Lung (tissue), 12 donors: Measurements from ENCODE around the gene ROPN1B. TPM values are rescaled to one million over a fixed set of nuclear protein-coding genes. Genes with fewer than 3 reads are reported as not detected.

Experiments used
- ATAC-seq: fragments of 200-7000 bp; cut with Tn5 transposase; one replicate; pipeline ENCODE4 v1.9.1; 2020; ENCODE audit warnings: moderate number of reproducible peaks; ENCODE audit not compliant: insufficient read depth, low FRiP score
- DNase-seq, 3 donors: peaks; one replicate each; pipeline ENCODE4 v3.0.0-alpha.2; 2013 to 2017
- H3K27ac ChIP-seq, 2 donors: one replicate each; pipeline ENCODE4 v1.5.1; 2013; ENCODE audit warnings: mild to moderate bottlenecking in 2 of 2, moderate library complexity in 2 of 2, control low read depth in 1 of 2, inconsistent platforms in 1 of 2, low read depth in 1 of 2, low read length in 1 of 2
- H3K27me3 ChIP-seq, 3 donors: one replicate each; pipeline ENCODE4 v1.5.1; 2013; ENCODE audit warnings: low read length in 2 of 3; ENCODE audit not compliant: control insufficient read depth in 3 of 3, insufficient read depth in 3 of 3
- H3K36me3 ChIP-seq, 4 donors: one replicate each; pipeline ENCODE4 v1.5.1; 2013; ENCODE audit warnings: low read length in 4 of 4, mild to moderate bottlenecking in 1 of 4, moderate library complexity in 1 of 4; ENCODE audit not compliant: control insufficient read depth in 4 of 4, insufficient read depth in 4 of 4
- H3K4me1 ChIP-seq, 5 donors: one replicate each; pipeline ENCODE4 v1.5.1; 2013; ENCODE audit warnings: low read length in 5 of 5, mild to moderate bottlenecking in 2 of 5, moderate library complexity in 1 of 5; ENCODE audit not compliant: control insufficient read depth in 5 of 5, insufficient read depth in 5 of 5
- H3K4me3 ChIP-seq: one replicate; pipeline ENCODE4 v1.5.1; 2013; ENCODE audit warnings: mild to moderate bottlenecking, control low read depth, moderate library complexity
- H3K9ac ChIP-seq, 2 donors: one replicate each; pipeline ENCODE4 v1.5.1; 2013; ENCODE audit warnings: low read length in 2 of 2, control low read depth in 1 of 2; ENCODE audit not compliant: insufficient read depth in 1 of 2
- H3K9me3 ChIP-seq, 4 donors: one replicate each; pipeline ENCODE4 v1.5.1; 2013; ENCODE audit warnings: low read length in 3 of 4, mild to moderate bottlenecking in 1 of 4, moderate library complexity in 1 of 4; ENCODE audit not compliant: control insufficient read depth in 4 of 4, insufficient read depth in 3 of 4
- WGBS, 2 donors: extraction: QIAGEN DNeasy Blood & Tissue Kit; methylation state at CpG; one replicate each; pipeline ENCODE4 v1.1.7; 2013; 5-methylcytosine and 5-hydroxymethylcytosine counted together
- polyA plus RNA-seq, 2 donors: library from polyadenylated mRNA; stranded (reverse); fragments of 200-250 nt; gene quantifications; one replicate each; pipeline ENCODE4 v1.2.1, GENCODE V29; 2013
- total RNA-seq, 2 donors: library from RNA; depleted of rRNA in 1 of 2; stranded (reverse); fragments of >200 nt in 1 of 2; gene quantifications; one replicate each; pipeline ENCODE4 v1.2.1, GENCODE V29; 2014 to 2021
- TF ChIP-seq, protein P1 (sequence below): IDR thresholded peaks from 2 replicates; pipeline ENCODE4 v1.5.1; 2012; ENCODE audit warnings: mild to moderate bottlenecking; ENCODE audit errors: control extremely low read depth, extremely low read depth
- donor health status: control.
- donor health status: control.
- donor health status: Bipolar disorder and iron deficiency.
- donor health status: healthy.
- donor health status: DM: yes; HTN: yes; CAD: no.

The ROPN1B gene
- total and polyA plus RNA-seq, 4 donors: 0.14 to 0.67 (median 0.47) TPM

GRCh38 chr3:126022741-126023359, 53.9 kb downstream of the ROPN1B start:
- H3K4me1 ChIP-seq: no peaks in the 10 kb centered on the region
- H3K4me3 ChIP-seq: no peak overlapping the region
- H3K9me3 ChIP-seq: peaks cover 0 to 6% (median 0%) of the 10 kb centered on the region in 4 donors
- TF ChIP-seq, protein P1, sequence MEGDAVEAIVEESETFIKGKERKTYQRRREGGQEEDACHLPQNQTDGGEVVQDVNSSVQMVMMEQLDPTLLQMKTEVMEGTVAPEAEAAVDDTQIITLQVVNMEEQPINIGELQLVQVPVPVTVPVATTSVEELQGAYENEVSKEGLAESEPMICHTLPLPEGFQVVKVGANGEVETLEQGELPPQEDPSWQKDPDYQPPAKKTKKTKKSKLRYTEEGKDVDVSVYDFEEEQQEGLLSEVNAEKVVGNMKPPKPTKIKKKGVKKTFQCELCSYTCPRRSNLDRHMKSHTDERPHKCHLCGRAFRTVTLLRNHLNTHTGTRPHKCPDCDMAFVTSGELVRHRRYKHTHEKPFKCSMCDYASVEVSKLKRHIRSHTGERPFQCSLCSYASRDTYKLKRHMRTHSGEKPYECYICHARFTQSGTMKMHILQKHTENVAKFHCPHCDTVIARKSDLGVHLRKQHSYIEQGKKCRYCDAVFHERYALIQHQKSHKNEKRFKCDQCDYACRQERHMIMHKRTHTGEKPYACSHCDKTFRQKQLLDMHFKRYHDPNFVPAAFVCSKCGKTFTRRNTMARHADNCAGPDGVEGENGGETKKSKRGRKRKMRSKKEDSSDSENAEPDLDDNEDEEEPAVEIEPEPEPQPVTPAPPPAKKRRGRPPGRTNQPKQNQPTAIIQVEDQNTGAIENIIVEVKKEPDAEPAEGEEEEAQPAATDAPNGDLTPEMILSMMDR: no peak
- 85 to 88% methylated on average over 10 of the region's 10 CpGs for WGBS, 2 donors
- no peaks in the 10 kb centered on the region for H3K27me3 ChIP-seq
- DNase-seq (no peak), ATAC-seq (no peak)
- H3K9ac ChIP-seq: no peak overlapping the region
- peaks cover 0 to 27% (median 15%) of the 10 kb centered on the region in 4 donors for H3K36me3 ChIP-seq
- no peak overlapping the region for H3K27ac ChIP-seq

DNA sequence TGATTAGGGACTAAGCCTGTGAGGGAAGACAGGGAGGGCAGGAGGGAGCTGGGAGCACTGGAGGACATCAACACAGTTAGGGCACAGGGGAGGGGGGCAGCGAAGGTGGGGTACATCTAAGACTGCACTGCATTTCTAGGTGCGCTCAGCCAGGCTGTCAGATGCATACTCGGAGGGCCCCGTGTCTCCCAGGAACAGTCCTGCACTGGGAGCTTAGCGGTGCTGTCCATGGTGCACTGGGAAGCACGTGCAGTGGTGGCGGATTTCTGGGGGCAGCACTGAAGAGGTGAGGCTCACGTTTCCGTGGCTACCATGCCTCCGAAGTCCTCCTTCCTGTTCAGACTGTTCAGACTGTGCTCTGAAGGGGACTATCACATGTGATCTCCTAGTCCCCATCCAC, 54.4 kb downstream of the ROPN1B start:
- DNase-seq: no peak
- Histone ChIP-seq H3K27me3 (no peaks in the 10 kb centered on the region), H3K4me3 (no peak overlapping the region), H3K9me3 (peaks cover 0 to 11% (median 2%) of the 10 kb centered on the region in 4 donors), H3K9ac (no peak overlapping the region), H3K27ac (no peak overlapping the region), H3K36me3 (peaks cover 0 to 27% (median 20%) of the 10 kb centered on the region in 4 donors), H3K4me1 (no peaks in the 10 kb centered on the region)
- no peak for ATAC-seq
- 83 to 84% methylated on average over 10 of the region's 10 CpGs for WGBS, 2 donors
- TF ChIP-seq, protein P1: no peak

- peaks cover 0 to 30% (median 24%) of the 10 kb centered on the region in 4 donors for H3K36me3 ChIP-seq
- no peak overlapping the region for H3K4me3 ChIP-seq
- 96% methylated on average over 9 of the region's 9 CpGs for WGBS, 2 donors
- DNase-seq (no peak), ATAC-seq (no peak)
- peaks cover 0 to 11% (median 4%) of the 10 kb centered on the region in 4 donors for H3K9me3 ChIP-seq
- no peak overlapping the region for H3K9ac ChIP-seq
- H3K27ac ChIP-seq: no peak overlapping the region
- TF ChIP-seq, protein P1: no peak
- H3K4me1 ChIP-seq: no peaks in the 10 kb centered on the region
- no peaks in the 10 kb centered on the region for H3K27me3 ChIP-seq
These were observed 55.3 kb downstream of the ROPN1B start for GRCh38 chr3:126024049-126024854.
